Smooth muscle cell (in vitro differentiated cells): ENCODE measurements around the gene MECP2. TPM values are rescaled to one million over a fixed set of nuclear protein-coding genes. Genes with fewer than 3 reads are reported as not detected.
"Not testable (repeated sequence)": the region's sequence is repeated elsewhere in the genome, so short reads cannot be mapped to it uniquely, and the experiment has no call there.

Experiments used
- DNase-seq: peaks from one replicate; lab custom pipeline; 2025; ENCODE audit not compliant: unreplicated experiment; lab: John Stamatoyannopoulos, UW
- H2AFZ ChIP-seq: fragments of 200-600 bp; sonication (generic); 2 replicates; pipeline ENCODE4 v1.6.0; 2016; ENCODE audit warnings: antibody characterized with exemption, low read depth, mild to moderate bottlenecking
- H3F3A ChIP-seq: fragments of 200-600 bp; sonication (generic); 2 replicates; pipeline ENCODE4 v1.6.0; 2017; ENCODE audit warnings: antibody characterized with exemption, low read depth
- H3K27ac ChIP-seq: fragments of 200-600 bp; sonication (generic); 2 replicates; pipeline ENCODE4 v1.5.1; 2016; ENCODE audit warnings: low read depth, mild to moderate bottlenecking
- H3K27me3 ChIP-seq: fragments of 200-600 bp; sonication (generic); 2 replicates; pipeline ENCODE4 v1.6.1; 2016; ENCODE audit warnings: low read depth, mild to moderate bottlenecking
- H3K36me3 ChIP-seq: fragments of 200-600 bp; sonication (generic); 2 replicates; pipeline ENCODE4 v1.5.1; 2016; ENCODE audit warnings: low read depth
- H3K4me1 ChIP-seq: fragments of 200-600 bp; sonication (generic); 2 replicates; pipeline ENCODE4 v1.5.1; 2016; ENCODE audit warnings: low read depth
- H3K4me2 ChIP-seq: fragments of 200-600 bp; sonication (generic); 2 replicates; pipeline ENCODE4 v1.6.0; 2016; ENCODE audit warnings: mild to moderate bottlenecking
- H3K4me3 ChIP-seq: fragments of 200-600 bp; sonication (generic); 2 replicates; pipeline ENCODE4 v1.5.1; 2016; ENCODE audit warnings: mild to moderate bottlenecking
- H3K79me2 ChIP-seq: fragments of 200-600 bp; sonication (generic); 2 replicates; pipeline ENCODE4 v1.6.0; 2016; ENCODE audit warnings: low read depth, mild to moderate bottlenecking
- H3K9ac ChIP-seq: fragments of 200-600 bp; sonication (generic); 2 replicates; pipeline ENCODE4 v1.6.0; 2016; ENCODE audit warnings: low read depth
- H3K9me3 ChIP-seq: fragments of 200-600 bp; sonication (generic); replicated peaks from 2 replicates; pipeline ENCODE4 v1.5.1; 2016; ENCODE audit warnings: low read depth
- H4K20me1 ChIP-seq: fragments of 200-600 bp; sonication (generic); 2 replicates; pipeline ENCODE4 v1.6.0; 2016; ENCODE audit warnings: low read depth
- WGBS: methylation state at CpG from one replicate; pipeline ENCODE4 v1.1.7; 2016; ENCODE audit warnings: low lambda C conversion rate; 5-methylcytosine and 5-hydroxymethylcytosine counted together
- polyA plus RNA-seq: library from polyadenylated mRNA; unstranded; fragments of >200 nt; fragmentation: Nextera tagmentation; extraction: Ambion mirVana; gene quantifications from 2 replicates; pipeline ENCODE4 v1.2.1, GENCODE V29; 2016
- total RNA-seq: library from RNA; depleted of rRNA; stranded (reverse); fragments of >200 nt; gene quantifications from 2 replicates; pipeline ENCODE4 v1.2.3, GENCODE V29; 2014
- TF ChIP-seq, protein P1 (sequence below): fragments of 200-600 bp; sonication (generic); IDR thresholded peaks from 2 replicates; pipeline ENCODE4 v1.5.1; 2017; ENCODE audit warnings: borderline replicate concordance, mild to moderate bottlenecking, antibody characterized with exemption; ENCODE audit not compliant: insufficient read depth, poor library complexity, severe bottlenecking

Gene MECP2
- total RNA-seq (13.1 and 17.9 TPM in 2 replicates), polyA plus RNA-seq (11.9 and 15.0 TPM in 2 replicates)

DNA sequence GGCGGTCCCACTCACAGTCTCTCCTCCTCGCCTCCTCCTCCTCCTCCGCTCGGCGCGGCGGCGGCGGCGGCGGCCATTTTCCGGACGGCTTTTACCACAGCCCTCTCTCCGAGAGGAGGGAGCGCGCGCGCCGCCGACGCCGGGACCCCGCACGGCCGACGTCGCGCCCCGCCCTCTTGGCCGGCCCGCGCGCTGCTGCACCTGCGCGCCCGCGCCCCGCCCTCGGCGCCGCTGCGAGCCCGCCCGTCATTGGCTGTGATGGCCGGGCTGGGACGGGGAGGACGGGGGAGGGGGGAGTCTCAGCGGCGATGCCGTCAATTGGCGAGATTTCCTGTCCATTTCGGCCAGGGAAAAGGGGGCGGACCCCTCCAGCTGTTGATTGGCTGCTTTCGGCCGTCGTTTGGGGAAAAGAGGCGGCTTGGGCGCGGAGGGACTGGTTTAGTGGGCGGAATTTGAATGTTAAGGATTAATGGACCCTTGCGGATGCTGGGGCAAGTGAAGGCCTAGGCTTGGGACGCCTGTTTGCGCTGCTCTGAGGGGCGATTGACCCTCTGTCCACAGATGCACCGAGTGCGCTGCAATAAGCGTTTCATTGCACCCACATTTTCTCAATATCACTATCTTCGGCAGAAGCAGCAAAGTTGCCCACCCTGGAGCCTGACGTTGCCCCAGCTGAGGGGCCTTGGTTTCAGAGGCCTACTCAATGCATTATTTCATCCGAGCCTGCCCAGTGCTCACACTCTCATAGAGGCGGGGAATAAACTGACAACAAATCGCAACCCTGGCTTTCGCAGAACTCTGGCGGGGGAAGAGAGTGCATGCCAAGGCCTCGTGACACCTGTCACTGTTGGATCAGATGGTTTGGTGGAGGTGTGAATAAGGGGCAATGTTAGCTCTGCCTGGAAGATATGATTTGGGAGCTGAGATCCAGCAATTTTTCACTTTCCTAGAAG is at the start of gene MECP2:
TSS of gene MECP2 (minus strand) at position 129 of the 953 bp plus-strand sequence.
- peak within 1 kb of the TSS; percentile 74 for H3K27ac ChIP-seq
- H3F3A ChIP-seq, result no peaks in the 10 kb centered on the region
- peak within 1 kb of the TSS; percentile 87 for H3K9ac ChIP-seq
- TF ChIP-seq, protein P1, sequence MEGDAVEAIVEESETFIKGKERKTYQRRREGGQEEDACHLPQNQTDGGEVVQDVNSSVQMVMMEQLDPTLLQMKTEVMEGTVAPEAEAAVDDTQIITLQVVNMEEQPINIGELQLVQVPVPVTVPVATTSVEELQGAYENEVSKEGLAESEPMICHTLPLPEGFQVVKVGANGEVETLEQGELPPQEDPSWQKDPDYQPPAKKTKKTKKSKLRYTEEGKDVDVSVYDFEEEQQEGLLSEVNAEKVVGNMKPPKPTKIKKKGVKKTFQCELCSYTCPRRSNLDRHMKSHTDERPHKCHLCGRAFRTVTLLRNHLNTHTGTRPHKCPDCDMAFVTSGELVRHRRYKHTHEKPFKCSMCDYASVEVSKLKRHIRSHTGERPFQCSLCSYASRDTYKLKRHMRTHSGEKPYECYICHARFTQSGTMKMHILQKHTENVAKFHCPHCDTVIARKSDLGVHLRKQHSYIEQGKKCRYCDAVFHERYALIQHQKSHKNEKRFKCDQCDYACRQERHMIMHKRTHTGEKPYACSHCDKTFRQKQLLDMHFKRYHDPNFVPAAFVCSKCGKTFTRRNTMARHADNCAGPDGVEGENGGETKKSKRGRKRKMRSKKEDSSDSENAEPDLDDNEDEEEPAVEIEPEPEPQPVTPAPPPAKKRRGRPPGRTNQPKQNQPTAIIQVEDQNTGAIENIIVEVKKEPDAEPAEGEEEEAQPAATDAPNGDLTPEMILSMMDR, result no peak
- H2AFZ ChIP-seq, result no peak within 1 kb of the TSS
- peak within 1 kb of the TSS; percentile 91 for H3K4me2 ChIP-seq
- no peaks in the 10 kb centered on the region for H3K27me3 ChIP-seq
- no peaks in the 10 kb centered on the region for H3K9me3 ChIP-seq
- peak; percentile 59 for DNase-seq
- 55% methylated on average over 28 of the region's 75 CpGs for WGBS
- H3K4me3 ChIP-seq, result peak within 1 kb of the TSS; percentile 65
- peaks cover 35% of the 10 kb centered on the region for H3K79me2 ChIP-seq
- peaks cover 8% of the 10 kb centered on the region for H3K4me1 ChIP-seq
- H3K36me3 ChIP-seq, result no peaks in the 10 kb centered on the region
- peaks cover 39% of the 10 kb centered on the region for H4K20me1 ChIP-seq

DNA sequence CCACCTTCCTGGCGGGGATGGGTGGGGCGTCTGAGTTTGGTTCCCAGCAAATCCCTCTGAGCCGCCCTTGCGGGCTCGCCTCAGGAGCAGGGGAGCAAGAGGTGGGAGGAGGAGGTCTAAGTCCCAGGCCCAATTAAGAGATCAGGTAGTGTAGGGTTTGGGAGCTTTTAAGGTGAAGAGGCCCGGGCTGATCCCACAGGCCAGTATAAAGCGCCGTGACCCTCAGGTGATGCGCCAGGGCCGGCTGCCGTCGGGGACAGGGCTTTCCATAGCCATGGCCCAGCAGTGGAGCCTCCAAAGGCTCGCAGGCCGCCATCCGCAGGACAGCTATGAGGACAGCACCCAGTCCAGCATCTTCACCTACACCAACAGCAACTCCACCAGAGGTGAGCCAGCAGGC is 46.5 kb upstream of the MECP2 start, which contains the start of gene OPN1LW:
TSS of gene OPN1LW (plus strand) at position 234 of the 400 bp plus-strand sequence. CDS start at position 275, 41 bp downstream.
- H2AFZ ChIP-seq, DNase-seq, H3K27ac ChIP-seq, H3K9ac ChIP-seq, H3K79me2 ChIP-seq, H4K20me1 ChIP-seq, H3K9me3 ChIP-seq, H3K36me3 ChIP-seq, H3K4me3 ChIP-seq, H3K4me2 ChIP-seq, H3F3A ChIP-seq, H3K4me1 ChIP-seq, H3K27me3 ChIP-seq: not testable (repeated sequence)
- 92% methylated on average over 12 of the region's 15 CpGs for WGBS

DNA sequence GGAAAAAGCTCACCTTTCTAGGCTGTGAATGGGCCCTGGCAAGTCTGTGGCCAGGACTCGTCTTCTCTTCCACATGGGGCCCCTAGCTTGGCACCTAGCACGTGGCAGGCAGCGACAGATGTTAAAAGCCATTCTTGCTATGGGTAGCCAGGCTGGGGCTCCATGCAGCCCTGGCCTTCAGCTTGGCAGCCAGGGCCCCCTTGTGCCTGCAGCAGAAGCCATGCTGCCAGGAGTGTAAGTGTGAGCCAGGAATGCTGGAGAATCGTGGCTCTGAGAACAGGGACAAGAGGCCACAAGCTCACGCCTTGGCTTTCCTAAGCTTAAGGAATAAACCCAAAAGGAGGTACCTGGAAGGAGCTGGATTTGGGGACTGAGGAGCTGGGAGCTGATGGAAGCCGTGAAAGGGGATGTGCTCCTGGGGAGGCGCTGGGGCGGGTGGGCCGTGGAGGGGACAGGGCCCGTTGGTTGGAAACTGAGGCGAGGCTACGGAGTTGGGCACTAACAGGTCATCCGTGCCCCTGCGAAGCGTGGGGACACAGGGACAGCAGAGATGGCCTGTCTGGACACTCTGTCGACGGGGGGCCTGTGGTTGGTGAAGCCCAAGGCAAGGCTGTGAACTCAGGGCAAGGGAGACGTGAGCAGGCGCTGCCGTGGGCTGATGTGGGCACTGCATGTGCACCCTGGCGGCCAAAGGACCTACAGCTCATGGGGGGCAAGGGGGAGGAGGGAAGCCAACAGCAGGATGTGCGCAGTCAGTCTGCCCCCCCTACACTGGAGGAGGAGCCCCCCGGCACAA is 45.6 kb upstream of the MECP2 start:
- H3K36me3 ChIP-seq, result no peaks in the 10 kb centered on the region
- no peaks in the 10 kb centered on the region for H3K27me3 ChIP-seq
- 86% methylated on average over 23 of the region's 23 CpGs for WGBS

More for the DNA sequence above, 45.6 kb upstream of the MECP2 start:
- Histone ChIP-seq H3K9me3 (no peaks in the 10 kb centered on the region), H3K4me3 (no peak overlapping the region), H3F3A (no peaks in the 10 kb centered on the region), H3K4me2 (no peak overlapping the region), H3K27ac (no peak overlapping the region), H3K4me1 (no peaks in the 10 kb centered on the region), H3K79me2 (no peaks in the 10 kb centered on the region), H2AFZ (no peak overlapping the region), H3K9ac (no peak overlapping the region), H4K20me1 (no peaks in the 10 kb centered on the region)
- no peak for DNase-seq
- TF ChIP-seq, protein P1, result no peak
